HG02885 (cell line): ENCODE results near the gene INPPL1.

Experiments used
- ATAC-seq: cut with Tn5 transposase; IDR thresholded peaks from one replicate; pipeline ENCODE4 v1.9.1; 2021; ENCODE audit warnings: mild to moderate bottlenecking; ENCODE audit not compliant: unreplicated experiment, poor library complexity

Gene INPPL1

DNA sequence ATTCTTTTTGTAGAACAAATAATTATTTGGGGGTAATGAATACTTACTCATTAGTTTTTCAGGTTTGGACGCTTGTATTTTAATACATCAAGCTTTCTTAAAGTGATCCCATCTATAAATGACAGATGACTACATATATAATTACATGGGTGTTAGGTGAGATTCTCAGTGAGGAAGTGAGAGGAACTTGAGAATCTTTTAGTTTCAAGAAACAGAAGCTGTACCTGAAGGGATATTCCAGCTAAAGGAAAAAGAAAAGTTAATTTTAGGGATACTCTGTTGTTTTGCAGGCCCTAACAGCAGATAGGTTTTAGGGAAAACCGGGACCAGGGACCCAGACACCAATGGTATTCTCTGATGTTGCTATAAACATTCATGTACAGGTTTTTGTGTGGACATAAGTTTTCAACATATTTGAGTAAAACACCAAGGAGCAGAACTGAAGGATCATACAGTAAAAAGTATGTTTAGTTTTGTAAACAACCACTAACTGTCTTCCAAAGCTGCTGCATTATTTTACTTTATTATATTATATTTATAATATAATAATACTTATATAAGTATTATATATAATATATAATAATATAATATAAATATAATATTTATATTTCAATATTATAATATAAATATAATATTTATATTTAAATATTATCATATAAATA lies 43.5 kb downstream of the INPPL1 start:
- ATAC-seq = no peak

- ATAC-seq = no peak
These were observed 47.4 kb downstream of the INPPL1 start for GRCh38 chr11:72271980-72272379.

DNA sequence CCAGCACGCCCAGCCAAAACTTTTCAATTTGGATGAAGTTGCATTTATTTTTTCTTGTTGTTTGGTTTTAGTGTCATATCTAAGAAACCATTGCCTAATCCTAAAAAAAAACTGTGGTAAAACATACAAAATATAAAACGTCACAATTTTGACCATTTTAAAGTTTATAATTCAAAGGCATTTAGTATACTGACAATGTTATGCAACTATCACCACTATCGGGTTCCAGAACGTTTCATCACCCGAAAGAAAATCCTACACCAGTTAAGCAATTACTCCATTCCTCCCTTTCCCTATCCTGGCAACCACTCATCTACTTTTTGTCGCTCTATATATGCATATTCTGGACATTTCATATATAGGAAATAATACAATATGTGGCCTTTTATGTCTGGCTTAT lies 49.9 kb downstream of the INPPL1 start:
- ATAC-seq = no peak

DNA sequence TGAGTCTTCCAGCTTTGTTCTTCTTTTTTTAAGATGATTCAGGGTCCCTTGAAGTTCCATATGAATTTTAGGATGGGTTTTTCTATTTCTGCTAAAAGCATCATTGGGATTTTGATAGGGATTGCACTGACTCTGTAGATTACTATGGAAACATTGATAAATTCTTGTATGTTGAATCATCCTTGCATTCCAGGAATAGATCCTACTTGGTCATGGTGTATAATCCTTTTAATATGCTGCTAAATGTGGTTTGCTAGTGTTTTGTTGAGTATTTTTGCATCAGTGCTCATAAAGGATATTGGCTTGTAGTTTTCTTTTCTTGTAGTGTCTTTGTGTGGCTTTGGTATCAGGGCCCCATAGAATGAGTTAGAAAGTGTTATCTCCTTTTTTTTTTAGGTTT lies 54.3 kb downstream of the INPPL1 start:
- no peak for ATAC-seq

GRCh38 chr11:72280037-72280436 lies 55.5 kb downstream of the INPPL1 start:
- ATAC-seq = no peak

DNA sequence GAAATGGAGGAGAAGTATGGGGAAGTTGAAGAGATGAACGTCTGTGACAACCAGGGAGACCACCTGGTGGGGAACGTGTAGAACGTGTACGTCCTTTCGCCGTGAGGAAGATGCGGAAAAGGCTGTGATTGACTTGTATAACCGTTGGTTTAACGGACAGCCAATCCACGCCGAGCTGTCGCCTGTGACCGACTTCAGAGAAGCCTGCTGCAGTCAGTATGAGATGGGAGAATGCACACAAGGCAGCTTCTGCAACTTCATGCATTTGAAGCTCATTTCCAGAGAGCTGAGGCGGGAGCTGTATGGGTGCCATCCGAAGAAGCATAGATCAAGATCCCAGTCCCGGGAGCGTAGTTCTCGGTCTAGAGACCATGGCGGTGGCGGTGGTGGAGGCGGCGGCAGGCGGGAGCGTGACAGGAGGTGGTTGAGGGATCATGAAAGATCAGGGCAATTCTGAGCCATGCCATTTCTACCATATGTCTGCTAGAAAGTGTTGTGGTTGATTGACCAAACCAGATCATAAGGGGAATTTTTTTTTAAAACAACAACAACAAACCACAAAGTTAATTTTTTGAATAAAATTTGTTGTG lies 56.3 kb downstream of the INPPL1 start:
- no peak for ATAC-seq

- no peak for ATAC-seq
These were observed 59.4 kb downstream of the INPPL1 start for GRCh38 chr11:72283947-72284346.

GRCh38 chr11:72287293-72287692 lies 62.7 kb downstream of the INPPL1 start:
- no peak for ATAC-seq
